Stimulated activated CD4-positive, alpha-beta T cell treated with anti-CD3 and anti-CD28 coated beads, Interleukin-1b, Interleukin-23, amount 100 ng/mL, for 48 hours (primary cell): ENCODE data around the gene SCUBE2.
"Not testable (repeated sequence)": the region's sequence is repeated elsewhere in the genome, so short reads cannot be mapped to it uniquely, and the experiment has no call there.

Experiments used
- DNase-seq: peaks from one replicate; pipeline ENCODE4 v3.0.0-alpha.2; 2020

SCUBE2 gene

GRCh38 chr11:9104580-9104979 lies 13.2 kb upstream of the SCUBE2 start:
- DNase-seq = no peak

- DNase-seq = no peak
Measured at GRCh38 chr11:9103542-9104276, 12.3 kb upstream of the SCUBE2 start.

GRCh38 chr11:9099617-9100016 lies 8.2 kb upstream of the SCUBE2 start:
- DNase-seq = no peak

- DNase-seq = not testable (repeated sequence)
Measured at GRCh38 chr11:9098455-9098854, 7.1 kb upstream of the SCUBE2 start.

GRCh38 chr11:9097186-9097943 lies 6.0 kb upstream of the SCUBE2 start:
- not testable (repeated sequence) for DNase-seq

- no peak for DNase-seq
Measured at GRCh38 chr11:9096427-9096826, 5.0 kb upstream of the SCUBE2 start.

- no peak for DNase-seq
Measured at GRCh38 chr11:9095421-9095820, 4.0 kb upstream of the SCUBE2 start.

GRCh38 chr11:9094420-9094819 lies 3.0 kb upstream of the SCUBE2 start:
- DNase-seq = no peak

GRCh38 chr11:9092853-9093778 lies 1.7 kb upstream of the SCUBE2 start:
- no peak for DNase-seq

- DNase-seq = no peak
Measured at GRCh38 chr11:9092072-9092471, 673 bp upstream of the SCUBE2 start.

GRCh38 chr11:9090488-9091043 lies 833 bp downstream of the SCUBE2 start:
- no peak for DNase-seq

- no peak for DNase-seq
Measured at GRCh38 chr11:9089636-9090035, 1.8 kb downstream of the SCUBE2 start.

- no peak for DNase-seq
Measured at GRCh38 chr11:9089061-9089460, 2.3 kb downstream of the SCUBE2 start.

GRCh38 chr11:9082575-9082974 lies 8.8 kb downstream of the SCUBE2 start:
- DNase-seq = no peak

- no peak for DNase-seq
Measured at GRCh38 chr11:9081153-9081552, 10.2 kb downstream of the SCUBE2 start.

- no peak for DNase-seq
Measured at GRCh38 chr11:9078113-9079086, 13.0 kb downstream of the SCUBE2 start.

GRCh38 chr11:9077164-9077563 lies 14.2 kb downstream of the SCUBE2 start:
- no peak for DNase-seq

GRCh38 chr11:9076661-9077060 lies 14.7 kb downstream of the SCUBE2 start:
- DNase-seq = no peak

- DNase-seq = no peak
Measured at GRCh38 chr11:9076046-9076445, 15.4 kb downstream of the SCUBE2 start.

GRCh38 chr11:9075556-9075955 lies 15.8 kb downstream of the SCUBE2 start:
- DNase-seq = no peak

- no peak for DNase-seq
Measured at GRCh38 chr11:9074338-9075029, 16.9 kb downstream of the SCUBE2 start.
